Activated T-helper 1 cell treated with anti-CD3 and anti-CD28 coated beads, Interleukin-2, amount 50 U/mL, for 16 hours (primary cell): ENCODE results near the gene TNIP1.

Experiments
- DNase-seq, 2 donors: peaks; one replicate each; pipeline ENCODE4 v3.0.0-alpha.2; 2020; ENCODE audit warnings: low read depth in 1 of 2, low spot score in 1 of 2

Gene TNIP1

GRCh38 chr5:151005187-151005949 is 75.5 kb downstream of the TNIP1 start:
- DNase-seq = no peak

- DNase-seq = no peak
Observed at GRCh38 chr5:151004499-151004898, 76.3 kb downstream of the TNIP1 start.

- no peak for DNase-seq
Observed at GRCh38 chr5:151003503-151003860, 77.4 kb downstream of the TNIP1 start.

- no peak for DNase-seq
Observed at GRCh38 chr5:151002681-151003502, 77.9 kb downstream of the TNIP1 start.

GRCh38 chr5:151002250-151002649 is 78.6 kb downstream of the TNIP1 start:
- DNase-seq = no peak

- no peak for DNase-seq
Observed at GRCh38 chr5:151001436-151001835, 79.4 kb downstream of the TNIP1 start.

GRCh38 chr5:150999704-151000442 is 81.0 kb downstream of the TNIP1 start:
- DNase-seq = no peak

- no peak for DNase-seq
Observed at GRCh38 chr5:150993826-150994412, 86.9 kb downstream of the TNIP1 start.

- no peak for DNase-seq
Observed at GRCh38 chr5:150993422-150993821, 87.4 kb downstream of the TNIP1 start.

GRCh38 chr5:150992705-150993104 is 88.1 kb downstream of the TNIP1 start:
- no peak for DNase-seq

- DNase-seq = no peak
Observed at GRCh38 chr5:150989695-150990094, 91.1 kb downstream of the TNIP1 start.

- DNase-seq = no peak
Observed at GRCh38 chr5:150987746-150988145, 93.1 kb downstream of the TNIP1 start.
